K562 (cell line): ENCODE results near the gene HTR2C. TPM values are rescaled to one million over a fixed set of nuclear protein-coding genes. Genes with fewer than 3 reads are reported as not detected.

Experiments
- ATAC-seq: fragments of 200-7000 bp; cut with Tn5 transposase; 3 replicates; pipeline ENCODE4 v1.9.1; 2020; ENCODE audit warnings: moderate library complexity
- BruUV-seq: library from RNA; stranded (reverse); fragments of 400-500 nt; replicated peaks from 2 replicates; lab custom pipeline; 2021; lab: Mats Ljungman, UMichigan
- CTCF ChIA-PET: fragments of 300-600 bp; formaldehyde crosslinking; extraction: SDS; loops from one replicate; lab custom pipeline; 2021; ENCODE audit warnings: low intra/inter-chr PET ratio; lab: Yijun Ruan, JAX
- POLR2A ChIA-PET: fragments of 300-600, 350-650 bp; sonication (Branson Sonifier 250); formaldehyde crosslinking; extraction: SDS; loops from one replicate; lab custom pipeline; 2021; ENCODE audit warnings: antibody characterized with exemption, inconsistent platforms; lab: Yijun Ruan, JAX
- DNase-seq, 4 experiments: peaks; one replicate each; pipeline versions ENCODE4 v3.0.0 to v3.0.0-alpha.2; 2011 to 2018; ENCODE audit warnings: low spot score in 3 of 4, mixed read lengths in 3 of 4; ENCODE audit errors: extremely low read depth in 1 of 4
- FAIRE-seq: peaks from 2 replicates; lab custom pipeline; 2011; peaks lifted over from hg19 to GRCh38; lab: Jason Lieb, UNC
- H2AFZ ChIP-seq: 2 replicates; pipeline ENCODE4 v1.6.0; 2011; ENCODE audit warnings: low read depth, low read length, control low read depth, inconsistent platforms
- H3K27ac ChIP-seq: fragments of 200-600 bp; 3 replicates; pipeline ENCODE4 v1.8.0; 2011; ENCODE audit warnings: low read depth, mild to moderate bottlenecking, control low read depth, inconsistent platforms, low read length, moderate library complexity, mixed read lengths; ENCODE audit errors: extremely low read depth
- H3K27me3 ChIP-seq, 2 experiments: fragments of 300-600 bp in 1 of 2; 2 replicates in 1 of 2; 3 replicates in 1 of 2; pipeline versions ENCODE4 v1.6.0 to v1.8.0; 2011; ENCODE audit warnings: inconsistent platforms in 2 of 2, low read length in 2 of 2, mild to moderate bottlenecking in 1 of 2, mixed read lengths in 1 of 2, moderate library complexity in 1 of 2; ENCODE audit not compliant: control insufficient read depth in 2 of 2, insufficient read depth in 2 of 2
- H3K36me3 ChIP-seq: fragments of 300-600 bp; 3 replicates; pipeline ENCODE4 v1.8.0; 2011; ENCODE audit warnings: mild to moderate bottlenecking, low read length, inconsistent platforms; ENCODE audit not compliant: control insufficient read depth, insufficient read depth
- H3K4me1 ChIP-seq, 2 experiments: fragments of 200-600 bp in 1 of 2; replicated peaks in 1 of 2; 2 replicates in 1 of 2; 3 replicates in 1 of 2; pipeline versions ENCODE4 v1.5.1 to v1.8.0; 2011; ENCODE audit warnings: inconsistent platforms in 2 of 2, low read length in 2 of 2, mild to moderate bottlenecking in 1 of 2, mixed read lengths in 1 of 2, moderate library complexity in 1 of 2; ENCODE audit not compliant: control insufficient read depth in 2 of 2, insufficient read depth in 2 of 2
- H3K4me2 ChIP-seq: 2 replicates; pipeline ENCODE4 v1.6.1; 2011; ENCODE audit warnings: low read length, control low read depth, inconsistent platforms, mixed read lengths; ENCODE audit not compliant: insufficient read depth
- H3K4me3 ChIP-seq: fragments of 200-600 bp; sonication (generic), shearing (Covaris generic); 2 replicates; pipeline ENCODE4 v1.5.1; 2016; ENCODE audit warnings: control low read depth, inconsistent platforms
- H3K79me2 ChIP-seq: fragments of 200-600 bp; 3 replicates; pipeline ENCODE4 v1.8.0; 2011; ENCODE audit warnings: low read length, inconsistent platforms; ENCODE audit not compliant: control insufficient read depth, insufficient read depth
- H3K9ac ChIP-seq, 2 experiments: 2 replicates each; pipeline versions ENCODE4 v1.6.0 to v1.6.1; 2011; ENCODE audit warnings: low read depth in 2 of 2, low read length in 2 of 2, control low read depth in 1 of 2, inconsistent platforms in 1 of 2, mild to moderate bottlenecking in 1 of 2, mixed read lengths in 1 of 2; ENCODE audit not compliant: insufficient read depth in 1 of 2
- H3K9me1 ChIP-seq: one replicate; pipeline ENCODE4 v1.6.0; 2011; ENCODE audit warnings: inconsistent platforms, mild to moderate bottlenecking, low read length, moderate library complexity; ENCODE audit not compliant: control insufficient read depth, insufficient read depth
- H3K9me3 ChIP-seq: replicated peaks from 2 replicates; pipeline ENCODE4 v1.5.1; 2011; ENCODE audit warnings: low read depth, low read length, inconsistent platforms; ENCODE audit not compliant: control insufficient read depth, insufficient read depth
- H4K20me1 ChIP-seq: replicated peaks from 2 replicates; pipeline ENCODE4 v1.6.1; 2011; ENCODE audit warnings: low read length, inconsistent platforms, mixed read lengths; ENCODE audit not compliant: control insufficient read depth, insufficient read depth
- CHAMP1 ChIP-seq: fragments of 450-650 bp; IDR thresholded peaks from 2 replicates; pipeline ENCODE4 v1.6.1; 2016; ENCODE audit warnings: mild to moderate bottlenecking
- KLF16 ChIP-seq: IDR thresholded peaks from 2 replicates; pipeline ENCODE4 v1.6.1; 2016; ENCODE audit warnings: antibody characterized with exemption
- REST ChIP-seq, 2 experiments: fragments of 450-650 bp; formaldehyde crosslinking in 1 of 2; IDR thresholded peaks; 2 replicates each; pipeline versions ENCODE4 v1.4.0 to v1.6.1; 2014 to 2020; ENCODE audit warnings: mild to moderate bottlenecking in 2 of 2, borderline replicate concordance in 1 of 2, low read depth in 1 of 2
- WGBS: fragments of 100-300 bp; shearing (Covaris generic); methylation state at CpG from one replicate; pipeline ENCODE4 v1.1.6; 2016; ENCODE audit warnings: low coverage, mixed read lengths; ENCODE audit not compliant: insufficient coverage; ENCODE audit errors: missing lambda C conversion rate; 5-methylcytosine and 5-hydroxymethylcytosine counted together
- in situ Hi-C: fragments of 300-500 bp; cut with MboI; formaldehyde crosslinking; loops from 4 replicates; pipeline ENCODE4 v1.15.0; 2018; ENCODE audit warnings: inconsistent platforms, mixed read lengths
- intact Hi-C: fragments of 100-400 bp; cut with micrococcal nuclease; formaldehyde crosslinking; loops from 2 replicates; pipeline ENCODE4 v1.14.2; 2022
- polyA plus RNA-seq, 8 experiments: library from polyadenylated mRNA; depleted of rRNA in 4 of 8; stranded (reverse) in 5 of 8; unstranded in 3 of 8; fragments of >200 nt; fragmentation: Nextera tagmentation in 2 of 8; fragmentation: Illumina TruSeq in 1 of 8; extraction: Ambion mirVana in 2 of 8; extraction: Trizol in 1 of 8; gene quantifications; 2 replicates each; pipeline versions ENCODE4 v1.2.1 to v1.2.3, GENCODE V29; 2011 to 2014; ENCODE audit warnings: inconsistent platforms in 1 of 8, missing spikeins in 1 of 8
- total RNA-seq, 7 experiments: library from RNA; depleted of rRNA in 6 of 7; stranded (reverse); fragments of >200 nt in 6 of 7; fragmentation: Illumina TruSeq in 2 of 7; extraction: Trizol in 2 of 7; gene quantifications; 2 replicates each; pipeline versions ENCODE4 v1.2.1 to v1.2.3, GENCODE V29; 2011 to 2021; ENCODE audit warnings: low replicate concordance in 1 of 7

The HTR2C gene
- total and polyA plus RNA-seq, 9 of the 15 experiments (the other 6 are each of a cell fraction or from before 2014, with no cell fraction given): 0.04 to 0.22 (median 0.10) TPM

GRCh38 chrX:114819509-114819908 lies 235.6 kb downstream of the HTR2C start:
- FAIRE-seq: no peak
- peak; percentile 24; the same call in 1 of the 2 replicates for TF ChIP-seq REST (IDR thresholded peaks at IDR 0.05; ENCODE audit: borderline replicate concordance)
- no peak for TF ChIP-seq REST (CRISPR knock-in tag; IDR thresholded peaks at IDR 0.05; ENCODE audit: low read depth)
- TF ChIP-seq KLF16: no peak
- no peak for TF ChIP-seq CHAMP1
- CTCF ChIA-PET: no interaction called here

More at GRCh38 chrX:114819509-114819908, 235.6 kb downstream of the HTR2C start:
- no peak for DNase-seq
- Histone ChIP-seq H3K4me1 (no peaks in the 10 kb centered on the region), H3K9me3 (no peaks in the 10 kb centered on the region), H3K27ac (no peak overlapping the region), H3K27me3 (no peaks in the 10 kb centered on the region), H3K36me3 (no peaks in the 10 kb centered on the region), H3K4me3 (no peak overlapping the region), H2AFZ (no peak overlapping the region), H3K9me1 (no peaks in the 10 kb centered on the region), H4K20me1 (no peaks in the 10 kb centered on the region), H3K9ac (no peak overlapping the region), H3K79me2 (no peaks in the 10 kb centered on the region), H3K4me2 (no peak overlapping the region)
- WGBS: 0% methylated on average over 2 of the region's 2 CpGs
- in situ Hi-C loops: no loop called here
- no peak for ATAC-seq
- intact Hi-C loops: no loop called here
- POLR2A ChIA-PET: no interaction called here
- BruUV-seq: no TSS peak
